ENCODE measurements around the gene KLK2. TPM values are rescaled to one million over a fixed set of nuclear protein-coding genes. Genes with fewer than 3 reads are reported as not detected.
A peak's percentile ranks its signal among the peaks of the same experiment; 100 is the strongest.

The KLK2 gene
- total and polyA plus RNA-seq, 3 donors from 2014 or later: 19.3 to 38.3 (median 30.7) TPM

GRCh38 chr19:50861496-50862286 is 11.5 kb upstream of the KLK2 start:
- DNase-seq: no peak
- Histone ChIP-seq H3K4me1 (no peaks in the 10 kb centered on the region), H3K4me3 (no peak overlapping the region), H3K9me3 (no peaks in the 10 kb centered on the region), H3K27ac (no peak overlapping the region), H3K36me3 (ENCODE audit: low read depth, missing control alignments) (no peaks in the 10 kb centered on the region), H3K27me3 (no peaks in the 10 kb centered on the region)
- intact Hi-C loops (cut with DNase I; ENCODE audit: low total_unique reads): no loop called here
- WGBS, 2 donors: 76 to 78% methylated on average over 7 of the region's 7 CpGs
- TF ChIP-seq POLR2A (IDR thresholded peaks at IDR 0.05): no peak

GRCh38 chr19:50869479-50869878 is 3.8 kb upstream of the KLK2 start:
- Histone ChIP-seq H3K27me3 (no peaks in the 10 kb centered on the region), H3K36me3 (ENCODE audit: low read depth, missing control alignments) (no peaks in the 10 kb centered on the region)
- WGBS, 2 donors: 70% methylated on average over 4 of the region's 4 CpGs

GRCh38 chr19:50870417-50871089 is 2.7 kb upstream of the KLK2 start:
- 60% methylated on average over 20 to 26 of the region's 26 CpGs for WGBS, 2 donors
- Histone ChIP-seq H3K27ac (no peak overlapping the region), H3K4me1 (no peaks in the 10 kb centered on the region), H3K27me3 (no peaks in the 10 kb centered on the region), H3K4me3 (peak overlapping the region; percentile 34 to 48), H3K36me3 (ENCODE audit: low read depth, missing control alignments) (no peaks in the 10 kb centered on the region), H3K9me3 (no peaks in the 10 kb centered on the region)
- peak; percentile 86 for DNase-seq
- TF ChIP-seq POLR2A (IDR thresholded peaks at IDR 0.05) (no peak), CTCF (IDR thresholded peaks at IDR 0.05) (peak in 2 of 3 experiments; percentile 19 to 64)
- intact Hi-C loops (cut with DNase I; ENCODE audit: low total_unique reads): no loop called here

More at GRCh38 chr19:50869479-50869878, 3.8 kb upstream of the KLK2 start:
- H3K4me1 ChIP-seq: no peaks in the 10 kb centered on the region
- H3K4me3 ChIP-seq: no peak overlapping the region
- H3K27ac ChIP-seq: no peak overlapping the region
- H3K9me3 ChIP-seq: no peaks in the 10 kb centered on the region
- DNase-seq: no peak
- TF ChIP-seq POLR2A (IDR thresholded peaks at IDR 0.05) (no peak), CTCF (IDR thresholded peaks at IDR 0.05) (no peak)
- intact Hi-C loops (cut with DNase I; ENCODE audit: low total_unique reads): no loop called here

- no peak for TF ChIP-seq POLR2A (IDR thresholded peaks at IDR 0.05)
- no peak for TF ChIP-seq CTCF (IDR thresholded peaks at IDR 0.05)
- DNase-seq: no peak
- WGBS, 2 donors: 43 to 68% methylated on average over 5 of the region's 5 CpGs
- Histone ChIP-seq H3K27me3 (no peaks in the 10 kb centered on the region), H3K36me3 (ENCODE audit: low read depth, missing control alignments) (no peaks in the 10 kb centered on the region), H3K4me1 (no peaks in the 10 kb centered on the region), H3K9me3 (no peaks in the 10 kb centered on the region), H3K27ac (no peak overlapping the region), H3K4me3 (no peak overlapping the region)
- intact Hi-C loops (cut with DNase I; ENCODE audit: low total_unique reads): no loop called here
Observed at GRCh38 chr19:50874211-50874610, 972 bp downstream of the KLK2 start.

GRCh38 chr19:50875795-50876422 is 2.7 kb downstream of the KLK2 start:
- Histone ChIP-seq H3K27ac (no peak overlapping the region), H3K27me3 (no peaks in the 10 kb centered on the region), H3K4me1 (no peaks in the 10 kb centered on the region), H3K9me3 (no peaks in the 10 kb centered on the region), H3K36me3 (ENCODE audit: low read depth, missing control alignments) (no peaks in the 10 kb centered on the region), H3K4me3 (no peak overlapping the region)
- no peak for DNase-seq
- WGBS, 2 donors: 44 to 45% methylated on average over 9 of the region's 9 CpGs
- TF ChIP-seq CTCF (IDR thresholded peaks at IDR 0.05) (no peak), POLR2A (IDR thresholded peaks at IDR 0.05) (no peak)
- intact Hi-C loops (cut with DNase I; ENCODE audit: low total_unique reads): no loop called here
